PC-3 (cell line): ENCODE results near the gene ASPDH.

Experiments
- CTCF ChIP-seq: fragments of 300-600 bp; sonication (generic); conservative IDR thresholded peaks from 2 replicates; pipeline ENCODE4 v1.5.1; 2017; ENCODE audit warnings: antibody characterized with exemption, low read depth, mild to moderate bottlenecking, low read length
- EZH2 ChIP-seq: fragments of 300-600 bp; sonication (generic); IDR thresholded peaks from one replicate; pipeline ENCODE4 v1.6.1; 2017; ENCODE audit warnings: antibody characterized with exemption, mild to moderate bottlenecking, low read length; ENCODE audit not compliant: unreplicated experiment
- EZH2phosphoT487 ChIP-seq: fragments of 300-600 bp; sonication (generic); IDR thresholded peaks from 2 replicates; pipeline ENCODE4 v1.6.1; 2018; ENCODE audit warnings: mild to moderate bottlenecking, antibody characterized with exemption, low read length, borderline replicate concordance

- TF ChIP-seq CTCF (no peak), EZH2 (no peak), EZH2phosphoT487 (no peak)
Observed at GRCh38 chr19:50476907-50477238, 36.8 kb downstream of the ASPDH start.
